Vagina (tissue), 2 donors: ENCODE results near the gene GJB1. TPM values are rescaled to one million over a fixed set of nuclear protein-coding genes. Genes with fewer than 3 reads are reported as not detected.

ENCODE experiments used
- DNase-seq, 2 donors: peaks; one replicate each; pipeline ENCODE4 v3.0.0-alpha.2; 2017; ENCODE audit errors: extremely low spot score in 2 of 2
- H3K27ac ChIP-seq: fragments of 200-600 bp; sonication (generic); one replicate; pipeline ENCODE4 v1.5.1; 2019
- H3K27me3 ChIP-seq: fragments of 200-600 bp; sonication (generic); one replicate; pipeline ENCODE4 v1.5.1; 2019
- H3K36me3 ChIP-seq, 2 donors: fragments of 200-600 bp; sonication (generic); one replicate each; pipeline ENCODE4 v1.5.1; 2017 to 2019
- H3K4me1 ChIP-seq: fragments of 200-600 bp; sonication (generic); one replicate; pipeline ENCODE4 v1.5.1; 2019
- H3K4me3 ChIP-seq, 2 donors: fragments of 200-600 bp; sonication (generic); 1 replicate in 1 of 2; 2 replicates in 1 of 2; pipeline ENCODE4 v1.5.1; 2016 to 2019
- H3K9me3 ChIP-seq: fragments of 200-600 bp; sonication (generic); one replicate; pipeline ENCODE4 v1.5.1; 2019
- POLR2A ChIP-seq, 2 donors: fragments of 450-650 bp; IDR thresholded peaks; one replicate each; pipeline ENCODE4 v1.6.1; 2017; ENCODE audit warnings: antibody characterized with exemption in 2 of 2, mild to moderate bottlenecking in 2 of 2, moderate library complexity in 2 of 2
- POLR2AphosphoS5 ChIP-seq, 2 donors: sonication (generic); formaldehyde crosslinking; IDR thresholded peaks; one replicate each; pipeline ENCODE4 v1.9.0; 2017; ENCODE audit warnings: antibody characterized with exemption in 2 of 2, mild to moderate bottlenecking in 2 of 2, low read depth in 1 of 2; ENCODE audit not compliant: insufficient read depth in 1 of 2
- intact Hi-C: fragments of 100-400 bp; cut with DNase I; formaldehyde crosslinking; loops from one replicate; pipeline ENCODE4 v1.15.1; 2023
- total RNA-seq: library from RNA; depleted of rRNA; stranded (reverse); fragments of >200 nt; gene quantifications from one replicate; pipeline ENCODE4 v1.2.3, GENCODE V29; 2016
- TF ChIP-seq, protein P1 (sequence below), 3 experiments: fragments of 450-650 bp in 2 of 3; fragments of 200-600 bp in 1 of 3; sonication (generic) in 1 of 3; IDR thresholded peaks; one replicate each; pipeline ENCODE4 v1.5.1; 2017 to 2019; ENCODE audit warnings: antibody characterized with exemption in 3 of 3, mild to moderate bottlenecking in 2 of 3, moderate library complexity in 2 of 3

The GJB1 gene
- total RNA-seq, 1 donor from 2014 or later: not detected

DNA sequence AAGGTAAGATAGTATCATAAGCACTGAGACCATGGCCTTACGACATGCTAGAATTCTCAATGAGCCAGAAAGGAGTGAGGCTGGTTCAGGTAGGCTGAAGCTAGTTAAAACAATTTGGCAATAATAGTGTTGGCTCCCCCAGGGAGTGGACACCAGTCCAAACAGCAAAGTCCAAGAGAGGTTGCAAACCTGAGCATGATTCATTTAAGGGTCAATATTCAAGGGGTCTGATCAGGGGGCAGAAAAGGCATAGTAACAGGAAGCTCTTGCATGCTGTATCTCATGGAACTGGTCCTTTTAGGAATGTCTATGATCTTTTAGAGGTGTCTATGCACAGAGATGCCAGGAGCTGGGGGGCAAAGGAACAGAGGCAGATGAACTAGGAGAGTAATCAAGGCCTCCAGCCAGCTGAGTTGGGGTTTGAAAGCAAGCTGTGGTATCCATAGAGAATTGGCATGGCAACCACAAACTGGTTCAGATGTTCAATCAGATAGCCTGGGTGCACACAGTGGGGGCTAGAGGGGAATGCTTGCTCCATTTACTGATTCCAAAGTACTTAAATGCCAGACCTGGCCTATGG, 5.1 kb downstream of the GJB1 start:
- H3K27me3 ChIP-seq: no peaks in the 10 kb centered on the region
- no peak for DNase-seq
- intact Hi-C loops: no loop called here

DNA sequence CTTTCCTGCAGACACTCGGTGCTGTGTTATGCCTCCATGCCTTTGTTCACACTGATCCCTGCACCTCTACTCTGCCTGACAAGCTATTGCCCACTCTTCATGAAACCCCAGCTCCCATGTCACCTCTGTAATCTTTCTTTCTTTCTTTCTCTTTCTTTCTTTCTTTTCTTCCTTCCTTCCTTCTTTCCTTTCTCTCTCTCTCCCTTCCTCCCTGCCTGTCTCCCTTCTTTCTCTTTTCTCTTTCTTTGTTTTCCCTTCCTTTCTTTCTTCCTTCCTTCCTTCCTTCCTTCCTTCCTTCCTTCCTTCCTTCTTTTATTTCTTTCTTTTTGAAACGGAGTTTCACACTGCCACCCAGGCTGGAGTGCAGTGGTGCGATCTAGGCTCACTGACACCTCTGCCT, 12.5 kb downstream of the GJB1 start:
- Histone ChIP-seq H3K27me3 (no peaks in the 10 kb centered on the region), H3K4me3 (no peak overlapping the region), H3K27ac (no peak overlapping the region), H3K36me3 (no peaks in the 10 kb centered on the region), H3K4me1 (no peaks in the 10 kb centered on the region), H3K9me3 (no peaks in the 10 kb centered on the region)
- no peak for DNase-seq
- intact Hi-C loops: no loop called here
- TF ChIP-seq, protein P1, sequence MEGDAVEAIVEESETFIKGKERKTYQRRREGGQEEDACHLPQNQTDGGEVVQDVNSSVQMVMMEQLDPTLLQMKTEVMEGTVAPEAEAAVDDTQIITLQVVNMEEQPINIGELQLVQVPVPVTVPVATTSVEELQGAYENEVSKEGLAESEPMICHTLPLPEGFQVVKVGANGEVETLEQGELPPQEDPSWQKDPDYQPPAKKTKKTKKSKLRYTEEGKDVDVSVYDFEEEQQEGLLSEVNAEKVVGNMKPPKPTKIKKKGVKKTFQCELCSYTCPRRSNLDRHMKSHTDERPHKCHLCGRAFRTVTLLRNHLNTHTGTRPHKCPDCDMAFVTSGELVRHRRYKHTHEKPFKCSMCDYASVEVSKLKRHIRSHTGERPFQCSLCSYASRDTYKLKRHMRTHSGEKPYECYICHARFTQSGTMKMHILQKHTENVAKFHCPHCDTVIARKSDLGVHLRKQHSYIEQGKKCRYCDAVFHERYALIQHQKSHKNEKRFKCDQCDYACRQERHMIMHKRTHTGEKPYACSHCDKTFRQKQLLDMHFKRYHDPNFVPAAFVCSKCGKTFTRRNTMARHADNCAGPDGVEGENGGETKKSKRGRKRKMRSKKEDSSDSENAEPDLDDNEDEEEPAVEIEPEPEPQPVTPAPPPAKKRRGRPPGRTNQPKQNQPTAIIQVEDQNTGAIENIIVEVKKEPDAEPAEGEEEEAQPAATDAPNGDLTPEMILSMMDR (IDR thresholded peaks at IDR 0.05): no peak

More for the DNA sequence above, 5.1 kb downstream of the GJB1 start:
- no peak overlapping the region for H3K4me3 ChIP-seq
- TF ChIP-seq POLR2A (IDR thresholded peaks at IDR 0.05) (no peak), POLR2AphosphoS5 (IDR thresholded peaks at IDR 0.05; ENCODE audit: insufficient read depth in 1 of 2, low read depth in 1 of 2) (no peak)
- TF ChIP-seq, protein P1 (IDR thresholded peaks at IDR 0.05): no peak
- H3K27ac ChIP-seq: no peak overlapping the region
- H3K4me1 ChIP-seq: no peaks in the 10 kb centered on the region
- no peaks in the 10 kb centered on the region for H3K9me3 ChIP-seq
- H3K36me3 ChIP-seq: no peaks in the 10 kb centered on the region

DNA sequence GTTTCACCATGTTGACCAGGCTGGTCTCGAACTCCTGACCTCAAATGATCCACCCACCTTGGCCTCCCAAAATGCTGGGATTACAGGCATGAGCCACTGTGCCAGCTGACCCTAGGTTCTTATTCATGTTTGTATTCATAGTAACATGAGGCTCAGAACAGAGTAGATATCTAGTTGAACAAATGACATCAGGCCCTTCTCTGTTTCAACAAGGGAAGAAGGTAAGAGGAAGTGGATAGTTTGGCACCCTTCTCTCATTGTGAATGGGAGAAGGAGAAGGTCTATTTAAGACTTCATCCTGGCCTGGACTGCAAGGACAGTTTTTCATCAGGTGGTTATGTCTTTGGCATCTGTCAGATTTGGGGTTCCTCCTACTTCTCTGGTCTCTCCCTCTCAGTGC, 13.8 kb downstream of the GJB1 start:
- intact Hi-C loops: no loop called here
- no peaks in the 10 kb centered on the region for H3K9me3 ChIP-seq
- TF ChIP-seq POLR2A (IDR thresholded peaks at IDR 0.05) (no peak), POLR2AphosphoS5 (IDR thresholded peaks at IDR 0.05; ENCODE audit: insufficient read depth in 1 of 2, low read depth in 1 of 2) (no peak)
- TF ChIP-seq, protein P1 (IDR thresholded peaks at IDR 0.05): no peak
- H3K4me3 ChIP-seq: no peak overlapping the region
- no peak for DNase-seq
- H3K4me1 ChIP-seq: no peaks in the 10 kb centered on the region
- H3K36me3 ChIP-seq: peaks cover 0 to 5% of the 10 kb centered on the region in 2 donors
- H3K27me3 ChIP-seq: no peaks in the 10 kb centered on the region
- H3K27ac ChIP-seq: no peak overlapping the region

DNA sequence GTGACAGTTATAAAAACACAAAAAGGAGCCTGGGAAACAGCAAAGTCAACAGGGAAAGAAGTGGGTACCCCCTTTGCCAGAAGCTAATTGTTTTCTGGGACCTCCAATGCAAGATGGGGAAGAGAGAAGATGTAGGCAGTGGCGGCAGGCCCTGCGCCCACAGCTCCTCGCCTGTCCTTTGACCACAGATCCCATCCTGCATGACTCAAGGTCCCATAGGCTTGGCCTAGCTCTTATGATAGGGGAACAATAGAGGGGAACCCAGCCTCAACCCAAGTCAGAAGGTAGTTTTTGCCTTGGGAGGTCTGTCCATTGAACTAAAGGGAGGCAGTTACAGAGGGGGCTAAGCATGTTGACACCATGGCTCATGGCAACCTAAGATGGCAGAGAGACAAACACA, 16.8 kb downstream of the GJB1 start:
- H3K27ac ChIP-seq: no peak overlapping the region
- H3K27me3 ChIP-seq: no peaks in the 10 kb centered on the region
- intact Hi-C loops: no loop called here
- peaks cover 0 to 15% of the 10 kb centered on the region in 2 donors for H3K36me3 ChIP-seq
- DNase-seq: no peak
- H3K4me1 ChIP-seq: no peaks in the 10 kb centered on the region
- no peaks in the 10 kb centered on the region for H3K9me3 ChIP-seq
- H3K4me3 ChIP-seq: no peak overlapping the region
- TF ChIP-seq, protein P1 (IDR thresholded peaks at IDR 0.05): no peak
- TF ChIP-seq POLR2A (IDR thresholded peaks at IDR 0.05) (no peak), POLR2AphosphoS5 (IDR thresholded peaks at IDR 0.05; ENCODE audit: insufficient read depth in 1 of 2, low read depth in 1 of 2) (no peak)

DNA sequence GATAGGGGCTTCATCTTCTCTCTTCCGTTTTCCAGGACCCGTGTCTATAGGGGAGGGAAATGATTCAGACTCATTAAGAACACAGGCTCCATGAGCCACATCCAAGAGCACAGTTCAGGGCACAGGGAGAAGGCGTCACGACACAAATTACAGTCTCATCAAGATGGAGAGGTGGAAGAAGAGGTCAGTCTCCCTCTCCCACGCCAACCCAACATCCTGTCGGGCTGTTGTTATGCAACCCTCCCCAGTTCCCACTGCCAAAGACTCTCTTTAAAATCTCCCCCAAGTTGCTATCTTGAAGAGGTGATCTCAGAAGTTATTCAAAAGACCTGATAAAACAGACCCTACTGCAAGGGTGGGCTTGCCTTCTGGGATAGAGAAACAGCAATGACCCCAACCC, 18.3 kb downstream of the GJB1 start:
- no peak for DNase-seq
- intact Hi-C loops: no loop called here
- H3K27ac ChIP-seq: no peak overlapping the region
- no peaks in the 10 kb centered on the region for H3K4me1 ChIP-seq
- no peaks in the 10 kb centered on the region for H3K9me3 ChIP-seq
- TF ChIP-seq POLR2AphosphoS5 (IDR thresholded peaks at IDR 0.05; ENCODE audit: insufficient read depth in 1 of 2, low read depth in 1 of 2) (no peak), POLR2A (IDR thresholded peaks at IDR 0.05) (no peak)
- TF ChIP-seq, protein P1 (IDR thresholded peaks at IDR 0.05): no peak
- no peak overlapping the region for H3K4me3 ChIP-seq
- H3K27me3 ChIP-seq: no peaks in the 10 kb centered on the region
- H3K36me3 ChIP-seq: peaks cover 0 to 23% of the 10 kb centered on the region in 2 donors
